C4-2B (cell line): ENCODE data around the gene RIC3.

ENCODE experiments used
- ZFX ChIP-seq: fragments of 450-650 bp; IDR thresholded peaks from 2 replicates; pipeline ENCODE4 v1.6.1; 2017
- TF ChIP-seq, protein P1 (sequence below): fragments of 450-650 bp; conservative IDR thresholded peaks from 2 replicates; pipeline ENCODE4 v1.5.1; 2017; ENCODE audit warnings: mild to moderate bottlenecking

DNA sequence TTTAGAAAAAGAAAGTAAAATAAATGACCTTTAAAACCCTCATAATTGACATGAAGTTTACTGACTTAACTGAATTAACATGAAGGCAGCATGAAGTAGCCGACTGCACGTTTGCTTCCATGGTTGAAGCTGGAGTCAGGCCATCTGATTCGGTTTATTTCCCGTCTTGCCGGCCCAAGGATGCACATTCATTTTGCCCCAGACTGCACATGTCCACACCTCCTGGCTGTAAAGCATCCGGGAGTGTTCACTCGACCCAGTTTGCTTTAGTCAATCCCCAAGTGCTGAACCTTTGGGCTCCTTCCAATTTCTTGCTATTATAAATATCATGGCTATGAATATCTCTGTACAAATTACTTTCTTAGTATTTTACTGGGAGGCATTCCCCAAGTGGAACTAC is 105.5 kb downstream of the RIC3 start:
- TF ChIP-seq, protein P1, sequence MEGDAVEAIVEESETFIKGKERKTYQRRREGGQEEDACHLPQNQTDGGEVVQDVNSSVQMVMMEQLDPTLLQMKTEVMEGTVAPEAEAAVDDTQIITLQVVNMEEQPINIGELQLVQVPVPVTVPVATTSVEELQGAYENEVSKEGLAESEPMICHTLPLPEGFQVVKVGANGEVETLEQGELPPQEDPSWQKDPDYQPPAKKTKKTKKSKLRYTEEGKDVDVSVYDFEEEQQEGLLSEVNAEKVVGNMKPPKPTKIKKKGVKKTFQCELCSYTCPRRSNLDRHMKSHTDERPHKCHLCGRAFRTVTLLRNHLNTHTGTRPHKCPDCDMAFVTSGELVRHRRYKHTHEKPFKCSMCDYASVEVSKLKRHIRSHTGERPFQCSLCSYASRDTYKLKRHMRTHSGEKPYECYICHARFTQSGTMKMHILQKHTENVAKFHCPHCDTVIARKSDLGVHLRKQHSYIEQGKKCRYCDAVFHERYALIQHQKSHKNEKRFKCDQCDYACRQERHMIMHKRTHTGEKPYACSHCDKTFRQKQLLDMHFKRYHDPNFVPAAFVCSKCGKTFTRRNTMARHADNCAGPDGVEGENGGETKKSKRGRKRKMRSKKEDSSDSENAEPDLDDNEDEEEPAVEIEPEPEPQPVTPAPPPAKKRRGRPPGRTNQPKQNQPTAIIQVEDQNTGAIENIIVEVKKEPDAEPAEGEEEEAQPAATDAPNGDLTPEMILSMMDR: no peak
- TF ChIP-seq ZFX: no peak
